Panc1 (cell line): ENCODE data around the gene LDLRAD4. TPM values are rescaled to one million over a fixed set of nuclear protein-coding genes. Genes with fewer than 3 reads are reported as not detected.

Experiments
- ATAC-seq: fragments of 200-7000 bp; cut with Tn5 transposase; 2 replicates; pipeline ENCODE4 v1.9.1; 2020; ENCODE audit warnings: mild to moderate bottlenecking, moderate library complexity
- BruUV-seq: library from RNA; stranded (reverse); fragments of 400-500 nt; replicated peaks from 2 replicates; lab custom pipeline; 2021; lab: Mats Ljungman, UMichigan
- CTCF ChIA-PET: fragments of 300-600 bp; sonication (Branson Sonifier 250); formaldehyde crosslinking; loops from one replicate; lab custom pipeline; 2022; ENCODE audit warnings: antibody characterized with exemption; lab: Charles Lee
- POLR2A ChIA-PET: fragments of 300-600 bp; sonication (Branson Sonifier 250); formaldehyde crosslinking; loops from one replicate; lab custom pipeline; 2022; ENCODE audit warnings: antibody characterized with exemption; lab: Charles Lee
- DNase-seq: peaks from one replicate; pipeline ENCODE4 v3.0.0-alpha.2; 2010; ENCODE audit warnings: low read depth, low spot score
- H3K27ac ChIP-seq: 2 replicates; pipeline ENCODE4 v1.5.1; 2011; ENCODE audit warnings: mild to moderate bottlenecking, low read length, inconsistent platforms
- H3K27me3 ChIP-seq: fragments of 200-500 bp; sonication (Bioruptor generic); 2 replicates; pipeline ENCODE4 v1.6.0; 2014; ENCODE audit warnings: low read length, inconsistent platforms; ENCODE audit not compliant: control insufficient read depth, insufficient read depth
- H3K36me3 ChIP-seq: fragments of 200-500 bp; sonication (Bioruptor generic); 2 replicates; pipeline ENCODE4 v1.5.1; 2014; ENCODE audit warnings: inconsistent platforms, mild to moderate bottlenecking, low read length, moderate library complexity; ENCODE audit not compliant: control insufficient read depth, insufficient read depth
- H3K4me1 ChIP-seq: 2 replicates; pipeline ENCODE4 v1.5.1; 2011; ENCODE audit warnings: inconsistent platforms, mild to moderate bottlenecking, low read length, moderate library complexity; ENCODE audit not compliant: control insufficient read depth, insufficient read depth
- H3K4me3 ChIP-seq, 2 experiments: 2 replicates each; pipeline ENCODE4 v1.5.1; 2011 to 2012; ENCODE audit warnings: low read depth in 2 of 2, low read length in 2 of 2, mild to moderate bottlenecking in 2 of 2, inconsistent platforms in 1 of 2, moderate library complexity in 1 of 2
- H3K9me3 ChIP-seq: fragments of 200-500 bp; sonication (Bioruptor generic); 2 replicates; pipeline ENCODE4 v1.5.1; 2014; ENCODE audit warnings: low read depth, mild to moderate bottlenecking, inconsistent platforms, low read length, moderate library complexity; ENCODE audit not compliant: control insufficient read depth, insufficient read depth
- POLR2AphosphoS5 ChIP-seq: IDR thresholded peaks from 2 replicates; pipeline ENCODE4 v1.6.1; 2012; ENCODE audit warnings: mild to moderate bottlenecking, low read depth, low read length, moderate library complexity
- REST ChIP-seq, 2 experiments: IDR thresholded peaks; 2 replicates each; pipeline ENCODE4 v1.6.1; 2011 to 2012; ENCODE audit warnings: low read depth in 2 of 2, control low read depth in 1 of 2, low read length in 1 of 2, mild to moderate bottlenecking in 1 of 2, moderate library complexity in 1 of 2; ENCODE audit not compliant: insufficient read depth in 1 of 2
- SIN3A ChIP-seq: IDR thresholded peaks from 2 replicates; pipeline ENCODE4 v1.6.1; 2012; ENCODE audit warnings: low read depth, mild to moderate bottlenecking, low read length, moderate library complexity, borderline replicate concordance; ENCODE audit not compliant: insufficient read depth
- TCF7L2 ChIP-seq: IDR thresholded peaks from 2 replicates; pipeline ENCODE4 v1.6.1; 2011; ENCODE audit warnings: mild to moderate bottlenecking, low read depth, low read length, inconsistent platforms
- in situ Hi-C: cut with HindIII; loops from 2 replicates; pipeline ENCODE4 v1.10.0; 2016; ENCODE audit warnings: low sequenced_read_pairs, low pct_unique_long_range_greater_than_20kb
- intact Hi-C: fragments of 100-400 bp; cut with micrococcal nuclease; formaldehyde crosslinking; loops from one replicate; pipeline ENCODE4 v1.10.0; 2022; ENCODE audit not compliant: unreplicated experiment
- total RNA-seq: library from RNA; stranded (reverse); gene quantifications from one replicate; pipeline ENCODE4 v1.2.1, GENCODE V29; 2021; ENCODE audit not compliant: unreplicated experiment
- TF ChIP-seq, protein P1 (sequence below): fragments of 450-650 bp; IDR thresholded peaks from 2 replicates; pipeline ENCODE4 v1.5.1; 2017; ENCODE audit warnings: mild to moderate bottlenecking

The LDLRAD4 gene
- total RNA-seq, 1 experiment from 2014 or later = 0.28 TPM

DNA sequence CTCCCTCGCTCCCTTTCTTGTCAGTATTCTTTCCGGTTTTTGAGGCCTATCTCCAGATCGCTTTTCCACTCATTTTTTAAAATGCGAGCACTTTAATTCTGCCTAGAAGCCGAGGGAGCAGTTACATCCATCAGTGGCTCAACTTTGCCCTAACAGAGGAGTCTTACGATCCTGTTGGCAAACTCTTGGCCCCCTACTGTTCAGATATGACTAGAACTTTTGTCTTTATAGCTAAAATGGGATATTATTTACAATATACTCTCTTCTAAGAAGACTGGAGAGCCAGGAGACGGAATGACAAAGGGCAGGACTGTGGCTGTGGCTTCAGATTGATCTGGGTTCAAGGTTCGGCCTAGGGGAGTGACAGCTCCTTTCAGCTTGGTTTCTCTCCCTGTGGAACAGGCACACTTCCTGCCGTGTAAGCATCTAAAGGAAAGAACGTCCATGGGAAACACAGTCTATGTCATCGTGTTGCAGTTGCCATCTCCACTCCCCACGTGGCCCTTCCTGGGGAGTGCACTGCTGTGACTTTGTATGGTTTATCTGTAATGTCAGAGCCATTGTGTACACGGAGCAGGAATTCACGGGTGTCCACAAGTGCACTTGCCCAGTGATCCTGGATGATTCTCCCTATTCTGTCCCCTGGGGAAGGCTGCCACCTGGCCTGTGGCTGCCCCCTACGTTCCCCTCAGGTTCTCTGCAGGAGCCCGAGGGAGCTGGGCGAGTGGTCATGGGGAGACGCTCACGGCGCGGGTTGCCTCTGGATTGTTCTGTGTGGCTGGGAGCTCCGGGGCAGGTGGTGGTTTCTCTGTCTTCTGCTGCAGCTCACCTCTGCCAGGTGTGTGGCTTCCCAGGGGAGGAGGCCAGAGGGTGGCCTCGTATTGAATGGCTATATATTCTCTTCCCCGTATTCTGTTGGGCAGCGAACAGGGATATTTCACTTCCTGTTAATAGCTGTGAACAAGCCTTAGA lies 222.0 kb downstream of the LDLRAD4 start:
- no TSS peak for BruUV-seq
- intact Hi-C loops (no loop called here), in situ Hi-C loops (no loop called here)
- DNase-seq (no peak), ATAC-seq (no peak)
- ChIA-PET POLR2A (no interaction called here), CTCF (no interaction called here)
- no peaks in the 10 kb centered on the region for H3K27me3 ChIP-seq
- H3K9me3 ChIP-seq = no peaks in the 10 kb centered on the region
- no peaks in the 10 kb centered on the region for H3K4me1 ChIP-seq
- H3K27ac ChIP-seq = no peak overlapping the region
- H3K36me3 ChIP-seq = no peaks in the 10 kb centered on the region
- no peak for TF ChIP-seq REST (IDR thresholded peaks at IDR 0.05; ENCODE audit: insufficient read depth in 1 of 2, low read depth in 2 of 2, low read length in 1 of 2)
- TF ChIP-seq, protein P1, sequence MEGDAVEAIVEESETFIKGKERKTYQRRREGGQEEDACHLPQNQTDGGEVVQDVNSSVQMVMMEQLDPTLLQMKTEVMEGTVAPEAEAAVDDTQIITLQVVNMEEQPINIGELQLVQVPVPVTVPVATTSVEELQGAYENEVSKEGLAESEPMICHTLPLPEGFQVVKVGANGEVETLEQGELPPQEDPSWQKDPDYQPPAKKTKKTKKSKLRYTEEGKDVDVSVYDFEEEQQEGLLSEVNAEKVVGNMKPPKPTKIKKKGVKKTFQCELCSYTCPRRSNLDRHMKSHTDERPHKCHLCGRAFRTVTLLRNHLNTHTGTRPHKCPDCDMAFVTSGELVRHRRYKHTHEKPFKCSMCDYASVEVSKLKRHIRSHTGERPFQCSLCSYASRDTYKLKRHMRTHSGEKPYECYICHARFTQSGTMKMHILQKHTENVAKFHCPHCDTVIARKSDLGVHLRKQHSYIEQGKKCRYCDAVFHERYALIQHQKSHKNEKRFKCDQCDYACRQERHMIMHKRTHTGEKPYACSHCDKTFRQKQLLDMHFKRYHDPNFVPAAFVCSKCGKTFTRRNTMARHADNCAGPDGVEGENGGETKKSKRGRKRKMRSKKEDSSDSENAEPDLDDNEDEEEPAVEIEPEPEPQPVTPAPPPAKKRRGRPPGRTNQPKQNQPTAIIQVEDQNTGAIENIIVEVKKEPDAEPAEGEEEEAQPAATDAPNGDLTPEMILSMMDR = no peak
- no peak for TF ChIP-seq TCF7L2
- TF ChIP-seq POLR2AphosphoS5 = no peak
- TF ChIP-seq SIN3A = no peak
- no peak overlapping the region for H3K4me3 ChIP-seq

- H3K4me3 ChIP-seq = no peak overlapping the region
- POLR2A ChIA-PET = no interaction called here
- in situ Hi-C loops = no loop called here
- no peak for DNase-seq
- TF ChIP-seq POLR2AphosphoS5 = no peak
- no peak for TF ChIP-seq REST (IDR thresholded peaks at IDR 0.05; ENCODE audit: insufficient read depth in 1 of 2, low read depth in 2 of 2, low read length in 1 of 2)
- TF ChIP-seq, protein P1 = no peak
- no peak for TF ChIP-seq TCF7L2
- no peak for TF ChIP-seq SIN3A
- no peak overlapping the region for H3K27ac ChIP-seq
- no TSS peak for BruUV-seq
- H3K4me1 ChIP-seq = no peaks in the 10 kb centered on the region
- intact Hi-C loops = no loop called here
- no peaks in the 10 kb centered on the region for H3K27me3 ChIP-seq
- H3K9me3 ChIP-seq = no peaks in the 10 kb centered on the region
- ATAC-seq = no peak
- H3K36me3 ChIP-seq = no peaks in the 10 kb centered on the region
- CTCF ChIA-PET = no interaction called here
Observed at GRCh38 chr18:13441736-13442135, 223.2 kb downstream of the LDLRAD4 start.
